Thoracic aorta (tissue), 2 donors: ENCODE measurements around the gene RAPGEF4. TPM values are rescaled to one million over a fixed set of nuclear protein-coding genes. Genes with fewer than 3 reads are reported as not detected.

Experiments used
- ATAC-seq: fragments of 150-250 bp; one replicate; pipeline ENCODE4 v1.8.0; 2017; ENCODE audit warnings: low read depth; ENCODE audit not compliant: insufficient number of reproducible peaks, low FRiP score
- DNase-seq: peaks from one replicate; pipeline ENCODE4 v3.0.0-alpha.2; 2020; ENCODE audit warnings: low spot score
- H3K27ac ChIP-seq, 2 donors: fragments of 200-600 bp; sonication (generic); 1 replicate in 1 of 2; 2 replicates in 1 of 2; pipeline ENCODE4 v1.5.1; 2016; ENCODE audit warnings: mild to moderate bottlenecking in 2 of 2, moderate library complexity in 2 of 2
- H3K27me3 ChIP-seq: fragments of 200-600 bp; sonication (generic); replicated peaks from 2 replicates; pipeline ENCODE4 v1.6.0; 2016; ENCODE audit warnings: mild to moderate bottlenecking; ENCODE audit not compliant: insufficient read depth
- H3K36me3 ChIP-seq: fragments of 200-600 bp; sonication (generic); one replicate; pipeline ENCODE4 v1.5.1; 2016
- H3K4me1 ChIP-seq, 2 donors: fragments of 200-600 bp; sonication (generic); 1 replicate in 1 of 2; 2 replicates in 1 of 2; pipeline versions ENCODE4 v1.5.1 to v1.6.0; 2016; ENCODE audit warnings: low read depth in 2 of 2, mild to moderate bottlenecking in 1 of 2; ENCODE audit not compliant: control insufficient read depth in 1 of 2
- H3K4me3 ChIP-seq: fragments of 200-600 bp; sonication (generic); 2 replicates; pipeline ENCODE4 v1.5.1; 2016; ENCODE audit warnings: mild to moderate bottlenecking
- H3K9me3 ChIP-seq: fragments of 200-600 bp; sonication (generic); 2 replicates; pipeline ENCODE4 v1.5.1; 2016
- total RNA-seq, 2 donors: library from RNA; depleted of rRNA; stranded (reverse); fragments of >200 nt; gene quantifications; one replicate each; pipeline versions ENCODE4 v1.1.0 to v1.2.3, GENCODE V29; 2016
- TF ChIP-seq, protein P1 (sequence below): fragments of 200-600 bp; sonication (generic); IDR thresholded peaks from one replicate; pipeline ENCODE4 v1.5.1; 2019; ENCODE audit warnings: antibody characterized with exemption

Gene RAPGEF4
- total RNA-seq, 2 donors from 2014 or later, result 9.9 to 18.4 TPM

DNA sequence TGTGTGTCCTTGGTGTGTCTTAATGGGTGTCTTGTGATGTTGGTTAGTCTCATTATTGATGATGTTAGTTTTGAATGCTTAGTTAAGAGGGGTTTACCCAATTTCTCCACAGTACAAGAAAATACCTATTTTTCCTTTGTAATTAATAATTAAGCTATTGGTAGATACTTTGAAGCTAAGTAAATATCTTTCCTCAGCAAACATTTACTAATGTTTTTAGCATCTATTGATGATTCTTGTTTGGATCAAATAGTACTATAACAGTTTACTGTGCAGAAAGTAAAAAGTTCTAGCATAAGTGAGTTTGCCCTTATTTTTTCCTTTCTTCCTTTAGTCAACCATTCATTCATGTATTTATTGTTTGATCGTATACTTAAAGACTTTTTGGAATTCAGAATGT, 359.1 kb downstream of the RAPGEF4 start:
- no peaks in the 10 kb centered on the region for H3K9me3 ChIP-seq
- H3K4me3 ChIP-seq, result no peak overlapping the region
- H3K36me3 ChIP-seq, result no peaks in the 10 kb centered on the region
- TF ChIP-seq, protein P1, sequence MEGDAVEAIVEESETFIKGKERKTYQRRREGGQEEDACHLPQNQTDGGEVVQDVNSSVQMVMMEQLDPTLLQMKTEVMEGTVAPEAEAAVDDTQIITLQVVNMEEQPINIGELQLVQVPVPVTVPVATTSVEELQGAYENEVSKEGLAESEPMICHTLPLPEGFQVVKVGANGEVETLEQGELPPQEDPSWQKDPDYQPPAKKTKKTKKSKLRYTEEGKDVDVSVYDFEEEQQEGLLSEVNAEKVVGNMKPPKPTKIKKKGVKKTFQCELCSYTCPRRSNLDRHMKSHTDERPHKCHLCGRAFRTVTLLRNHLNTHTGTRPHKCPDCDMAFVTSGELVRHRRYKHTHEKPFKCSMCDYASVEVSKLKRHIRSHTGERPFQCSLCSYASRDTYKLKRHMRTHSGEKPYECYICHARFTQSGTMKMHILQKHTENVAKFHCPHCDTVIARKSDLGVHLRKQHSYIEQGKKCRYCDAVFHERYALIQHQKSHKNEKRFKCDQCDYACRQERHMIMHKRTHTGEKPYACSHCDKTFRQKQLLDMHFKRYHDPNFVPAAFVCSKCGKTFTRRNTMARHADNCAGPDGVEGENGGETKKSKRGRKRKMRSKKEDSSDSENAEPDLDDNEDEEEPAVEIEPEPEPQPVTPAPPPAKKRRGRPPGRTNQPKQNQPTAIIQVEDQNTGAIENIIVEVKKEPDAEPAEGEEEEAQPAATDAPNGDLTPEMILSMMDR, result no peak
- ATAC-seq (no peak), DNase-seq (no peak)
- H3K4me1 ChIP-seq, result peaks cover 9 to 53% of the 10 kb centered on the region in 2 donors
- H3K27me3 ChIP-seq, result no peaks in the 10 kb centered on the region
- no peak overlapping the region for H3K27ac ChIP-seq

DNA sequence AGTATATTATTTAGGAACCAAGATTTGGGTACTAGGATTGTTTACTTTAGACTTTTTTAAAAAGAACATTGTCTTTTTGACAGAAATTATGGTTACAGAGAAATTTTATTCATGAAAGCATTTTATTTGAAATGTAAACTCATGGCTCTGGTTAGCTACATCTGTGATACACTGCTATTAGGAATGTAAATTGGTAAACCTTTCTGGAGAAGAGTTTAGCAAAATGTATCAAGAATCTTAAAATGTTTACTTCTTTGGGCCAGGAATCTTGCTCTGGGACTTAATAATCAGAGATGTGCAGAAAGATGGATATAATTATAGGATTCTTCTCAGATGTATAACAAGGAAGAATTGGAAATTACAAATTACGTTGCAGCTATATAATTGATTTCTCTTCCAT, 359.7 kb downstream of the RAPGEF4 start:
- TF ChIP-seq, protein P1, result no peak
- no peak overlapping the region for H3K27ac ChIP-seq
- no peak for ATAC-seq
- H3K4me3 ChIP-seq, result no peak overlapping the region
- peaks cover 9 to 47% of the 10 kb centered on the region in 2 donors for H3K4me1 ChIP-seq
- H3K27me3 ChIP-seq, result no peaks in the 10 kb centered on the region
- no peak for DNase-seq
- no peaks in the 10 kb centered on the region for H3K36me3 ChIP-seq
- H3K9me3 ChIP-seq, result no peaks in the 10 kb centered on the region

DNA sequence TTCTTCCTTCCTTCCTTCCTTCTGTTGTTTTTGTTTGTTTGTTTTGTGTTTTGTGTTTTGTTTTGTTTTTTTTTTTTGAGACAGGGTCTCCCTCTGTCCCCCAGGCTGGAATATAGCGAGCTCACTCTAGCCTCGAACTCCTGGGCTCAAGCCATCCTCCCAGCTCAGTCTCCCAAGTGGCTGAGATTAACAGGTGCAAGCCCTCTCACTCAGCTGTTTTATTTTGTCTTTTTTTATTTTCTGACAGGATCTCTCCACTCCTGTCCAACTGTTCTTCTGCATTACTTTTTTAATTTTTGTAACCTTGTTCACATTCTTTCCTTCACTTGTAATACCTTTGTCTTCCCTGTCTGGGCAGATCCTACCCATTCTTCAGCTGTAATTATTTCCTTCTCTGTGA, 363.6 kb downstream of the RAPGEF4 start:
- H3K4me1 ChIP-seq, result peaks cover 3 to 28% of the 10 kb centered on the region in 2 donors

DNA sequence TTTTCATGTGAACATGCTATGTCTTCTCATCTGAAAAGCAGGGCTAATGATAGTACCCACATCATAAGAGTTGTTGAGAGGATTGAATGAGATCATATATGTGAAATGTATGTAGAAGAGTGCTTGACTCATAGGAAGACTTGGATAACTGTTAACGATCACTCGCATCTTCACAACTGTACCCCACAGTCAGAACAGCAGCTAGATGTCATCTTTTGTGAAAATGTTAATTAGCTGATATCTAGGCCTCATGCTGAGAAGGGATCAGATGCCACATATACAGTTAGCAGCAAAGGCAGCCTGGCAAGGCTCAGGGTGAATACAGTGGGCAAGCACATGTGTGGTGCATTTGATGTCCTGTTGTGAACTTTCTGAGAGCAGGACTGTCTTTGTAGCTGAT, 364.2 kb downstream of the RAPGEF4 start:
- Histone ChIP-seq H3K4me1 (peaks cover 0 to 23% of the 10 kb centered on the region in 2 donors), H3K27ac (no peak overlapping the region), H3K27me3 (no peaks in the 10 kb centered on the region), H3K9me3 (no peaks in the 10 kb centered on the region), H3K4me3 (no peak overlapping the region), H3K36me3 (no peaks in the 10 kb centered on the region)
- TF ChIP-seq, protein P1, result no peak
- DNase-seq (no peak), ATAC-seq (no peak)

More for the DNA sequence above, 363.6 kb downstream of the RAPGEF4 start:
- DNase-seq (no peak), ATAC-seq (no peak)
- Histone ChIP-seq H3K27ac (no peak overlapping the region), H3K36me3 (no peaks in the 10 kb centered on the region), H3K4me3 (no peak overlapping the region), H3K27me3 (no peaks in the 10 kb centered on the region), H3K9me3 (no peaks in the 10 kb centered on the region)
- TF ChIP-seq, protein P1, result no peak

DNA sequence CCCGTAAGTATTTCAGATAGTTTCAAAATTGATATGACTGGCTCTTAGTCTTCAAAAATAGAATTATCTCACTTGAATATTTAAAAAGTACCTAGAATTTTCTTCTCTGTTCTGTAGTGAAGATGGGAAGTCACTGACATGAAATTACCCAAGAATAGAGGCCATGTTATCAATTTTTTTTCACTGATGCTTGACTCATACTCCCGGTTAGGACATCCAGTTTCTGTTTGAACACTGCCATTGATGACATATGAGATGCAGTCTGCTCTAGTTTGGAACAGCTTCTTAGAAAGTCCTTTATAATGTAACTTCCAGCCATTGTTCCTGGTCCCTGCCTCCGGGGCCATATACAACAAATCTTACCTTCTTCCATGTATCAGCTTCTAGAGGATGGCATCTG, 366.0 kb downstream of the RAPGEF4 start:
- Histone ChIP-seq H3K9me3 (no peaks in the 10 kb centered on the region), H3K27me3 (no peaks in the 10 kb centered on the region), H3K4me3 (no peak overlapping the region), H3K27ac (no peak overlapping the region), H3K36me3 (no peaks in the 10 kb centered on the region), H3K4me1 (peaks cover 0 to 12% of the 10 kb centered on the region in 2 donors)
- DNase-seq (no peak), ATAC-seq (no peak)
- TF ChIP-seq, protein P1, result no peak

Other genes with a start within 250 kb of the RAPGEF4 start
- 10 to 100 TPM; 15.7 to 18.7 TPM for gene PDK1, start 179.8 kb upstream of the RAPGEF4 start, total RNA-seq